Endothelial cell of umbilical vein (primary cell): ENCODE results near the gene SAYSD1. TPM values are rescaled to one million over a fixed set of nuclear protein-coding genes. Genes with fewer than 3 reads are reported as not detected.

ENCODE experiments used
- BruUV-seq: library from RNA; stranded (reverse); fragments of 400-500 nt; replicated peaks from 2 replicates; lab custom pipeline; 2021; lab: Mats Ljungman, UMichigan
- CTCF ChIA-PET: fragments of 300-600, 350-600 bp; sonication (Branson Sonifier 250); formaldehyde crosslinking; loops from one replicate; lab custom pipeline; 2021; ENCODE audit warnings: antibody characterized with exemption, inconsistent platforms; lab: Charles Lee
- POLR2A ChIA-PET: fragments of 300-600, 350-600 bp; sonication (Branson Sonifier 250); formaldehyde crosslinking; loops from one replicate; lab custom pipeline; 2021; ENCODE audit warnings: antibody characterized with exemption, inconsistent platforms; lab: Charles Lee
- DNase-seq: peaks from one replicate; pipeline ENCODE4 v3.0.0-alpha.2; 2011; ENCODE audit warnings: low read depth, low spot score
- FAIRE-seq: peaks from 2 replicates; lab custom pipeline; 2011; peaks lifted over from hg19 to GRCh38; lab: Jason Lieb, UNC
- H2AFZ ChIP-seq: 2 replicates; pipeline ENCODE4 v1.6.0; 2012; ENCODE audit warnings: low read depth, low read length, control low read depth, inconsistent platforms
- H3K27ac ChIP-seq: 2 replicates; pipeline ENCODE4 v1.5.1; 2011; ENCODE audit warnings: low read depth, mild to moderate bottlenecking, control low read depth, low read length, moderate library complexity; ENCODE audit not compliant: insufficient read depth
- H3K27me3 ChIP-seq, 2 experiments: 2 replicates each; pipeline versions ENCODE4 v1.6.0 to v1.6.1; 2011; ENCODE audit warnings: low read length in 2 of 2, mixed read lengths in 1 of 2; ENCODE audit not compliant: control insufficient read depth in 2 of 2, insufficient read depth in 2 of 2
- H3K36me3 ChIP-seq, 2 experiments: 2 replicates in 1 of 2; 3 replicates in 1 of 2; pipeline ENCODE4 v1.5.1; 2011; ENCODE audit warnings: low read length in 2 of 2, mild to moderate bottlenecking in 1 of 2, moderate library complexity in 1 of 2; ENCODE audit not compliant: control insufficient read depth in 2 of 2, insufficient read depth in 2 of 2; ENCODE audit errors: extremely low read depth in 1 of 2
- H3K4me1 ChIP-seq: 3 replicates; pipeline ENCODE4 v1.5.1; 2011; ENCODE audit warnings: mild to moderate bottlenecking, low read length; ENCODE audit not compliant: control insufficient read depth, insufficient read depth; ENCODE audit errors: extremely low read depth
- H3K4me2 ChIP-seq: 2 replicates; pipeline ENCODE4 v1.6.1; 2011; ENCODE audit warnings: low read length, control low read depth, mixed read lengths; ENCODE audit not compliant: insufficient read depth
- H3K4me3 ChIP-seq, 3 experiments: fragments of 200-600 bp in 1 of 3; sonication (generic), shearing (Covaris generic) in 1 of 3; replicated peaks in 1 of 3; 2 replicates each; pipeline ENCODE4 v1.5.1; 2011 to 2016; ENCODE audit warnings: control low read depth in 3 of 3, low read length in 3 of 3, mild to moderate bottlenecking in 2 of 3, inconsistent platforms in 1 of 3, low read depth in 1 of 3, moderate library complexity in 1 of 3; ENCODE audit not compliant: insufficient read depth in 1 of 3
- H3K79me2 ChIP-seq: 2 replicates; pipeline ENCODE4 v1.6.0; 2012; ENCODE audit warnings: low read length, inconsistent platforms; ENCODE audit not compliant: control insufficient read depth, insufficient read depth
- H3K9ac ChIP-seq: replicated peaks from 2 replicates; pipeline ENCODE3; 2011; ENCODE audit warnings: low read length, control low read depth; ENCODE audit not compliant: insufficient read depth; ENCODE audit errors: extremely low read depth
- H3K9me1 ChIP-seq: replicated peaks from 3 replicates; pipeline ENCODE4 v1.6.0; 2011; ENCODE audit warnings: mild to moderate bottlenecking, low read length; ENCODE audit not compliant: control insufficient read depth, insufficient read depth; ENCODE audit errors: extremely low read depth
- H3K9me3 ChIP-seq: replicated peaks from 2 replicates; pipeline ENCODE4 v1.5.1; 2012; ENCODE audit warnings: low read length, inconsistent platforms; ENCODE audit not compliant: control insufficient read depth, insufficient read depth
- H4K20me1 ChIP-seq: replicated peaks from 2 replicates; pipeline ENCODE3; 2011; ENCODE audit warnings: mild to moderate bottlenecking, low read length; ENCODE audit not compliant: control insufficient read depth, insufficient read depth; ENCODE audit errors: extremely low read depth
- EZH2 ChIP-seq: IDR thresholded peaks from 2 replicates; pipeline ENCODE4 v1.6.1; 2012; ENCODE audit warnings: borderline replicate concordance, low read depth, mild to moderate bottlenecking, moderate library complexity, low read length, inconsistent platforms; ENCODE audit not compliant: severe bottlenecking
- FOS ChIP-seq: IDR thresholded peaks from 2 replicates; pipeline ENCODE4 v1.6.1; 2011; ENCODE audit warnings: mild to moderate bottlenecking, low read length, moderate library complexity, borderline replicate concordance; ENCODE audit not compliant: insufficient read depth
- GATA2 ChIP-seq: IDR thresholded peaks from 2 replicates; pipeline ENCODE4 v1.7.0; 2011; ENCODE audit warnings: low read depth, mild to moderate bottlenecking, moderate library complexity, mixed read lengths, low read length; ENCODE audit not compliant: insufficient read length, insufficient read depth
- JUN ChIP-seq: IDR thresholded peaks from 2 replicates; pipeline ENCODE4 v1.6.1; 2011; ENCODE audit warnings: borderline replicate concordance, low read depth; ENCODE audit not compliant: insufficient read length, insufficient read depth
- MAX ChIP-seq: IDR thresholded peaks from 2 replicates; pipeline ENCODE4 v1.6.1; 2011; ENCODE audit not compliant: insufficient read depth, insufficient read length
- MYC ChIP-seq: IDR thresholded peaks from one replicate; pipeline ENCODE4 v1.6.1; 2011; ENCODE audit warnings: mild to moderate bottlenecking, low read depth, low read length
- POLR2A ChIP-seq: IDR thresholded peaks from 2 replicates; pipeline ENCODE4 v1.6.1; 2012; ENCODE audit warnings: low read depth, mild to moderate bottlenecking, control low read depth, low read length
- POLR2AphosphoS5 ChIP-seq: IDR thresholded peaks from 2 replicates; pipeline ENCODE4 v1.6.1; 2012; ENCODE audit warnings: low read depth, mild to moderate bottlenecking, control low read depth, low read length, moderate library complexity; ENCODE audit not compliant: insufficient read depth
- dilution Hi-C: fragments of 300-500 bp; cut with MboI; formaldehyde crosslinking; loops from one replicate; pipeline ENCODE4 v1.15.0; 2019; ENCODE audit warnings: low sequenced_read_pairs; ENCODE audit not compliant: extremely low pct_ligation_motif_present
- intact Hi-C: fragments of 100-400 bp; cut with micrococcal nuclease; formaldehyde crosslinking; loops from one replicate; pipeline ENCODE4 v1.10.0; 2022
- polyA plus RNA-seq, 4 experiments: library from polyadenylated mRNA; depleted of rRNA in 3 of 4; stranded (reverse) in 3 of 4; unstranded in 1 of 4; fragments of >200 nt; gene quantifications; 2 replicates each; pipeline versions ENCODE4 v1.2.1 to v1.2.3, GENCODE V29; 2011 to 2012; ENCODE audit warnings: missing spikeins in 1 of 4
- total RNA-seq: library from RNA; stranded (reverse); gene quantifications from 2 replicates; pipeline ENCODE4 v1.2.3, GENCODE V29; 2021
- TF ChIP-seq, protein P1 (sequence below), 2 donors: IDR thresholded peaks; 1 replicate in 1 of 2; 2 replicates in 1 of 2; pipeline ENCODE4 v1.5.1; 2011; ENCODE audit warnings: low read length in 2 of 2, mild to moderate bottlenecking in 2 of 2, moderate library complexity in 2 of 2, control low read depth in 1 of 2, inconsistent platforms in 1 of 2, low read depth in 1 of 2; ENCODE audit not compliant: insufficient read depth in 1 of 2; ENCODE audit errors: extremely low read depth in 1 of 2

Gene SAYSD1
- total and polyA plus RNA-seq, 2 donors (not counting 3 experiments of a cell fraction or from before 2014, with no cell fraction given): 9.0 to 9.7 TPM

DNA sequence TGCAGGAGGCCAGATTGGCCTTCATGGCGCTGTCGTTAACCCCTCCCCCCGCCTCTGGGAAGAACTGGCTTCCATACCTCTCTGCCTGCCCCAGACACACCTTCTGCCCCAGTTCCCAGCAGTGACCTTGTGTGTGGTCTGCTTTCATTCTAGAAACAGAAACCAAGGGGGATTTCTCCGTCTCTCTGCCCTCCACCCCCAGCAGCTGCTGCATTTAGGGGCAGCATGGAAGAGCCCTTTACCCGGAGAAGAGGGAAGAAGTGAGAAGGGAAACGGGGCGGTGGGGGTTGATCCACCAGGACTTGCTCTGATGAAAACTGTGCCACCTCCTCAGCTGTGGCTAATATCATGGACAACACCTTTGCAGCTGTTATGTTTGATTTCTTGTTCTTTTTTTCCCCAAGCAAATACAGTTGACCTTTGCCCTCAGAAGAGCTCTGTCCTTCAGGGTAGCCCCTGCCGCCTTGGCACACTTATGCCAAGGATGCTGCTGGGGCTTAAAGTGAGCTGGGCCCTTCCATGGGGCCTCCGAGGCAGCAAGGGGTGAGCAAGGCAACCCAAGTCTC, 60.3 kb downstream of the SAYSD1 start:
- no peak for DNase-seq
- Histone ChIP-seq H3K9me3 (no peaks in the 10 kb centered on the region), H3K4me2 (no peak overlapping the region), H3K4me3 (no peak overlapping the region), H3K4me1 (no peaks in the 10 kb centered on the region), H4K20me1 (no peaks in the 10 kb centered on the region), H3K9me1 (no peaks in the 10 kb centered on the region), H3K9ac (no peak overlapping the region), H3K27me3 (peaks cover 4 to 7% of the 10 kb centered on the region in 2 experiments), H3K36me3 (no peaks in the 10 kb centered on the region), H3K79me2 (no peaks in the 10 kb centered on the region), H3K27ac (no peak overlapping the region), H2AFZ (no peak overlapping the region)
- ChIA-PET CTCF (no interaction called here), POLR2A (no interaction called here)
- no TSS peak for BruUV-seq
- TF ChIP-seq MAX: no peak
- TF ChIP-seq POLR2A: no peak
- TF ChIP-seq JUN: no peak
- no peak for TF ChIP-seq MYC
- TF ChIP-seq, protein P1, sequence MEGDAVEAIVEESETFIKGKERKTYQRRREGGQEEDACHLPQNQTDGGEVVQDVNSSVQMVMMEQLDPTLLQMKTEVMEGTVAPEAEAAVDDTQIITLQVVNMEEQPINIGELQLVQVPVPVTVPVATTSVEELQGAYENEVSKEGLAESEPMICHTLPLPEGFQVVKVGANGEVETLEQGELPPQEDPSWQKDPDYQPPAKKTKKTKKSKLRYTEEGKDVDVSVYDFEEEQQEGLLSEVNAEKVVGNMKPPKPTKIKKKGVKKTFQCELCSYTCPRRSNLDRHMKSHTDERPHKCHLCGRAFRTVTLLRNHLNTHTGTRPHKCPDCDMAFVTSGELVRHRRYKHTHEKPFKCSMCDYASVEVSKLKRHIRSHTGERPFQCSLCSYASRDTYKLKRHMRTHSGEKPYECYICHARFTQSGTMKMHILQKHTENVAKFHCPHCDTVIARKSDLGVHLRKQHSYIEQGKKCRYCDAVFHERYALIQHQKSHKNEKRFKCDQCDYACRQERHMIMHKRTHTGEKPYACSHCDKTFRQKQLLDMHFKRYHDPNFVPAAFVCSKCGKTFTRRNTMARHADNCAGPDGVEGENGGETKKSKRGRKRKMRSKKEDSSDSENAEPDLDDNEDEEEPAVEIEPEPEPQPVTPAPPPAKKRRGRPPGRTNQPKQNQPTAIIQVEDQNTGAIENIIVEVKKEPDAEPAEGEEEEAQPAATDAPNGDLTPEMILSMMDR (IDR thresholded peaks at IDR 0.05; ENCODE audit: extremely low read depth in 1 of 2, insufficient read depth in 1 of 2, low read depth in 1 of 2, low read length in 2 of 2): no peak
- TF ChIP-seq FOS: no peak
- TF ChIP-seq POLR2AphosphoS5: no peak
- TF ChIP-seq EZH2: no peak
- TF ChIP-seq GATA2: no peak
- intact Hi-C loops: no loop called here
- no peak for FAIRE-seq
- dilution Hi-C loops: no loop called here

Other genes starting within 250 kb of the SAYSD1 start
- not detected in 2 replicates for gene GLP1R, start 66.4 kb downstream of the SAYSD1 start, total RNA-seq
- gene GLP1R, start 66.4 kb downstream of the SAYSD1 start, polyA plus RNA-seq: not detected in 2 replicates
- not detected in 2 replicates for gene KCNK5, start 114.3 kb upstream of the SAYSD1 start, total RNA-seq
- gene KCNK5, start 114.3 kb upstream of the SAYSD1 start, polyA plus RNA-seq: not detected in 2 replicates
- gene KCNK17, start 199.2 kb upstream of the SAYSD1 start, total RNA-seq: not detected in 2 replicates
- gene KCNK17, start 199.2 kb upstream of the SAYSD1 start, polyA plus RNA-seq: not detected in 2 replicates
- not detected in 2 replicates for gene KCNK16, start 207.5 kb upstream of the SAYSD1 start, total RNA-seq
- gene KCNK16, start 207.5 kb upstream of the SAYSD1 start, polyA plus RNA-seq: not detected in 2 replicates